ENCODE data around the gene DENND2D.

The DENND2D gene

GRCh38 chr1:111209622-111210021, 9.2 kb upstream of the DENND2D start:
- Histone ChIP-seq H3K4me3 (ENCODE audit: low read depth, low read length) (no peak overlapping the region), H3K27me3 (replicated peaks) (peaks cover 7% of the 10 kb centered on the region), H3K36me3 (replicated peaks) (no peaks in the 10 kb centered on the region), H3K27ac (no peak overlapping the region)
- in situ Hi-C loops (cut with HindIII; ENCODE audit: low pct_ligation_motif_present, low sequenced_read_pairs), result loop anchor here (25.0 kb wide), 1 partner anchor 203 kb away; no protein-coding TSS in a partner anchor
- no peak for TF ChIP-seq CTCF (IDR thresholded peaks at IDR 0.05; ENCODE audit: low read depth, low read length, missing control alignments)
- DNase-seq, result no peak

GRCh38 chr1:111208921-111209320, 8.5 kb upstream of the DENND2D start:
- TF ChIP-seq CTCF (IDR thresholded peaks at IDR 0.05; ENCODE audit: low read depth, low read length, missing control alignments), result no peak
- H3K36me3 ChIP-seq (replicated peaks), result no peaks in the 10 kb centered on the region
- in situ Hi-C loops (cut with HindIII; ENCODE audit: low pct_ligation_motif_present, low sequenced_read_pairs), result loop anchor here (25.0 kb wide), 1 partner anchor 203 kb away; no protein-coding TSS in a partner anchor
- no peak overlapping the region for H3K27ac ChIP-seq
- no peak overlapping the region for H3K4me3 ChIP-seq (ENCODE audit: low read depth, low read length)
- DNase-seq, result no peak
- peaks cover 14% of the 10 kb centered on the region for H3K27me3 ChIP-seq (replicated peaks)

- Histone ChIP-seq H3K27me3 (replicated peaks) (peaks cover 14% of the 10 kb centered on the region), H3K4me3 (ENCODE audit: low read depth, low read length) (no peak overlapping the region), H3K36me3 (replicated peaks) (no peaks in the 10 kb centered on the region), H3K27ac (no peak overlapping the region)
- no peak for DNase-seq
- TF ChIP-seq CTCF (IDR thresholded peaks at IDR 0.05; ENCODE audit: low read depth, low read length, missing control alignments), result no peak
- in situ Hi-C loops (cut with HindIII; ENCODE audit: low pct_ligation_motif_present, low sequenced_read_pairs), result loop anchor here (25.0 kb wide), 1 partner anchor 207 kb away; no protein-coding TSS in a partner anchor
Observed at GRCh38 chr1:111205714-111206050, 5.2 kb upstream of the DENND2D start.

- Histone ChIP-seq H3K27me3 (replicated peaks) (peaks cover 12% of the 10 kb centered on the region), H3K27ac (no peak overlapping the region), H3K36me3 (replicated peaks) (no peaks in the 10 kb centered on the region), H3K4me3 (ENCODE audit: low read depth, low read length) (no peak overlapping the region)
- TF ChIP-seq CTCF (IDR thresholded peaks at IDR 0.05; ENCODE audit: low read depth, low read length, missing control alignments), result no peak
- in situ Hi-C loops (cut with HindIII; ENCODE audit: low pct_ligation_motif_present, low sequenced_read_pairs), result loop anchor here (25.0 kb wide), 1 partner anchor 207 kb away; no protein-coding TSS in a partner anchor
- no peak for DNase-seq
Observed at GRCh38 chr1:111204983-111205713, 4.7 kb upstream of the DENND2D start.

GRCh38 chr1:111204201-111204982, 3.9 kb upstream of the DENND2D start:
- no peaks in the 10 kb centered on the region for H3K36me3 ChIP-seq (replicated peaks)
- H3K4me3 ChIP-seq (ENCODE audit: low read depth, low read length), result peak overlapping the region; percentile 53
- in situ Hi-C loops (cut with HindIII; ENCODE audit: low pct_ligation_motif_present, low sequenced_read_pairs), result loop anchor here (25.0 kb wide), 1 partner anchor 208 kb away; no protein-coding TSS in a partner anchor
- DNase-seq, result no peak
- peaks cover 12% of the 10 kb centered on the region for H3K27me3 ChIP-seq (replicated peaks)
- H3K27ac ChIP-seq, result no peak overlapping the region
- no peak for TF ChIP-seq CTCF (IDR thresholded peaks at IDR 0.05; ENCODE audit: low read depth, low read length, missing control alignments)

All from brain microvascular endothelial cell (primary cell).